Fibroblast of lung (primary cell): ENCODE results near the gene SPHK2. TPM values are rescaled to one million over a fixed set of nuclear protein-coding genes. Genes with fewer than 3 reads are reported as not detected.
"Not testable (repeated sequence)": the region's sequence is repeated elsewhere in the genome, so short reads cannot be mapped to it uniquely, and the experiment has no call there.

Experiments used
- DNase-seq, 2 donors: peaks; one replicate each; pipeline versions ENCODE4 v3.0.0 to v3.0.0-alpha.2; 2010; ENCODE audit warnings: low read depth in 2 of 2
- H2AFZ ChIP-seq: 2 replicates; pipeline ENCODE4 v1.5.1; 2012; ENCODE audit warnings: low read length, control low read depth, inconsistent platforms
- H3K27ac ChIP-seq: 2 replicates; pipeline ENCODE4 v1.5.1; 2011; ENCODE audit warnings: low read length, control low read depth; ENCODE audit not compliant: insufficient read depth
- H3K27me3 ChIP-seq: 2 replicates; pipeline ENCODE4 v1.5.1; 2011; ENCODE audit warnings: mild to moderate bottlenecking, low read length; ENCODE audit not compliant: control insufficient read depth, insufficient read depth
- H3K36me3 ChIP-seq: 2 replicates; pipeline ENCODE4 v1.5.1; 2011; ENCODE audit warnings: low read length; ENCODE audit not compliant: control insufficient read depth, insufficient read depth
- H3K4me1 ChIP-seq: 2 replicates; pipeline ENCODE4 v1.5.1; 2011; ENCODE audit warnings: low read length; ENCODE audit not compliant: control insufficient read depth, insufficient read depth; ENCODE audit errors: extremely low read depth
- H3K4me2 ChIP-seq: 2 replicates; pipeline ENCODE4 v1.5.1; 2011; ENCODE audit warnings: low read length, control low read depth; ENCODE audit not compliant: insufficient read depth; ENCODE audit errors: extremely low read depth
- H3K4me3 ChIP-seq, 4 experiments: fragments of 200-600 bp in 1 of 4; sonication (generic) in 1 of 4; replicated peaks in 1 of 4; 2 replicates each; pipeline ENCODE4 v1.5.1; 2011 to 2016; ENCODE audit warnings: low read length in 4 of 4, low read depth in 3 of 4, mild to moderate bottlenecking in 3 of 4, control low read depth in 2 of 4, inconsistent platforms in 1 of 4, mixed read lengths in 1 of 4; ENCODE audit not compliant: insufficient read depth in 1 of 4; ENCODE audit errors: control extremely low read depth in 1 of 4
- H3K79me2 ChIP-seq: 2 replicates; pipeline ENCODE4 v1.5.1; 2012; ENCODE audit warnings: mild to moderate bottlenecking, low read length, inconsistent platforms; ENCODE audit not compliant: control insufficient read depth, insufficient read depth
- H3K9ac ChIP-seq: 2 replicates; pipeline ENCODE4 v1.5.1; 2011; ENCODE audit warnings: mild to moderate bottlenecking, low read length, control low read depth; ENCODE audit not compliant: insufficient read depth
- H3K9me3 ChIP-seq: 2 replicates; pipeline ENCODE4 v1.5.1; 2012; ENCODE audit warnings: low read depth, low read length; ENCODE audit not compliant: control insufficient read depth, insufficient read depth
- H4K20me1 ChIP-seq: 2 replicates; pipeline ENCODE4 v1.5.1; 2011; ENCODE audit warnings: low read length; ENCODE audit not compliant: control insufficient read depth, insufficient read depth; ENCODE audit errors: extremely low read depth
- EZH2 ChIP-seq: IDR thresholded peaks from 2 replicates; pipeline ENCODE4 v1.5.1; 2012; ENCODE audit warnings: low read length, control low read depth, mild to moderate bottlenecking; ENCODE audit errors: missing control alignments
- polyA plus RNA-seq, 2 donors: library from polyadenylated mRNA; depleted of rRNA in 1 of 2; stranded (reverse) in 1 of 2; unstranded in 1 of 2; fragments of >200 nt; gene quantifications; 2 replicates each; pipeline ENCODE4 v1.2.1, GENCODE V29; 2011 to 2012; ENCODE audit warnings: missing spikeins in 1 of 2
- total RNA-seq: library from RNA; depleted of rRNA; stranded (reverse); fragments of >200 nt; gene quantifications from 2 replicates; pipeline ENCODE4 v1.2.1, GENCODE V29; 2014
- TF ChIP-seq, protein P1 (sequence below), 2 donors: IDR thresholded peaks in 1 of 2; conservative IDR thresholded peaks in 1 of 2; 1 replicate in 1 of 2; 2 replicates in 1 of 2; pipeline ENCODE4 v1.5.1; 2011 to 2012; ENCODE audit warnings: low read length in 2 of 2, control low read depth in 1 of 2, inconsistent platforms in 1 of 2, low read depth in 1 of 2, mild to moderate bottlenecking in 1 of 2

SPHK2 gene
- total and polyA plus RNA-seq, 2 donors (not counting 1 experiment from before 2014, with no cell fraction given): 3.4 to 9.6 TPM

DNA sequence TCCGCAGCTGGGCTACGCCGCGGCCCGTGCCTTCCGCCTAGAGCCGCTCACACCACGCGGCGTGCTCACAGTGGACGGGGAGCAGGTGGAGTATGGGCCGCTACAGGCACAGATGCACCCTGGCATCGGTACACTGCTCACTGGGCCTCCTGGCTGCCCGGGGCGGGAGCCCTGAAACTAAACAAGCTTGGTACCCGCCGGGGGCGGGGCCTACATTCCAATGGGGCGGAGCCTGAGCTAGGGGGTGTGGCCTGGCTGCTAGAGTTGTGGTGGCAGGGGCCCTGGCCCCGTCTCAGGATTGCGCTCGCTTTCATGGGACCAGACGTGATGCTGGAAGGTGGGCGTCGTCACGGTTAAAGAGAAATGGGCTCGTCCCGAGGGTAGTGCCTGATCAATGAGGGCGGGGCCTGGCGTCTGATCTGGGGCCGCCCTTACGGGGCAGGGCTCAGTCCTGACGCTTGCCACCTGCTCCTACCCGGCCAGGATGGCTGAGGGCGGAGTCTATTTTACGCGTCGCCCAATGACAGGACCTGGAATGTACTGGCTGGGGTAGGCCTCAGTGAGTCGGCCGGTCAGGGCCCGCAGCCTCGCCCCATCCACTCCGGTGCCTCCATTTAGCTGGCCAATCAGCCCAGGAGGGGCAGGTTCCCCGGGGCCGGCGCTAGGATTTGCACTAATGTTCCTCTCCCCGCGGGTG is 10.4 kb downstream of the SPHK2 start:
- peak; percentile 73 to 83 for DNase-seq
- H3K9ac ChIP-seq: no peak overlapping the region
- no peaks in the 10 kb centered on the region for H3K9me3 ChIP-seq
- H3K27me3 ChIP-seq: no peaks in the 10 kb centered on the region
- peaks cover 4% of the 10 kb centered on the region for H3K36me3 ChIP-seq
- no peak overlapping the region for H3K4me2 ChIP-seq
- TF ChIP-seq EZH2: no peak
- TF ChIP-seq, protein P1, sequence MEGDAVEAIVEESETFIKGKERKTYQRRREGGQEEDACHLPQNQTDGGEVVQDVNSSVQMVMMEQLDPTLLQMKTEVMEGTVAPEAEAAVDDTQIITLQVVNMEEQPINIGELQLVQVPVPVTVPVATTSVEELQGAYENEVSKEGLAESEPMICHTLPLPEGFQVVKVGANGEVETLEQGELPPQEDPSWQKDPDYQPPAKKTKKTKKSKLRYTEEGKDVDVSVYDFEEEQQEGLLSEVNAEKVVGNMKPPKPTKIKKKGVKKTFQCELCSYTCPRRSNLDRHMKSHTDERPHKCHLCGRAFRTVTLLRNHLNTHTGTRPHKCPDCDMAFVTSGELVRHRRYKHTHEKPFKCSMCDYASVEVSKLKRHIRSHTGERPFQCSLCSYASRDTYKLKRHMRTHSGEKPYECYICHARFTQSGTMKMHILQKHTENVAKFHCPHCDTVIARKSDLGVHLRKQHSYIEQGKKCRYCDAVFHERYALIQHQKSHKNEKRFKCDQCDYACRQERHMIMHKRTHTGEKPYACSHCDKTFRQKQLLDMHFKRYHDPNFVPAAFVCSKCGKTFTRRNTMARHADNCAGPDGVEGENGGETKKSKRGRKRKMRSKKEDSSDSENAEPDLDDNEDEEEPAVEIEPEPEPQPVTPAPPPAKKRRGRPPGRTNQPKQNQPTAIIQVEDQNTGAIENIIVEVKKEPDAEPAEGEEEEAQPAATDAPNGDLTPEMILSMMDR (conservative IDR thresholded peaks at IDR 0.05 in 1 of 2, IDR thresholded peaks at IDR 0.05 in 1 of 2; ENCODE audit: low read depth in 1 of 2, low read length in 2 of 2): no peak
- no peak overlapping the region for H3K4me3 ChIP-seq
- H2AFZ ChIP-seq: no peak overlapping the region
- H3K27ac ChIP-seq: no peak overlapping the region
- H4K20me1 ChIP-seq: no peaks in the 10 kb centered on the region
- H3K4me1 ChIP-seq: peaks cover 28% of the 10 kb centered on the region
- no peaks in the 10 kb centered on the region for H3K79me2 ChIP-seq

DNA sequence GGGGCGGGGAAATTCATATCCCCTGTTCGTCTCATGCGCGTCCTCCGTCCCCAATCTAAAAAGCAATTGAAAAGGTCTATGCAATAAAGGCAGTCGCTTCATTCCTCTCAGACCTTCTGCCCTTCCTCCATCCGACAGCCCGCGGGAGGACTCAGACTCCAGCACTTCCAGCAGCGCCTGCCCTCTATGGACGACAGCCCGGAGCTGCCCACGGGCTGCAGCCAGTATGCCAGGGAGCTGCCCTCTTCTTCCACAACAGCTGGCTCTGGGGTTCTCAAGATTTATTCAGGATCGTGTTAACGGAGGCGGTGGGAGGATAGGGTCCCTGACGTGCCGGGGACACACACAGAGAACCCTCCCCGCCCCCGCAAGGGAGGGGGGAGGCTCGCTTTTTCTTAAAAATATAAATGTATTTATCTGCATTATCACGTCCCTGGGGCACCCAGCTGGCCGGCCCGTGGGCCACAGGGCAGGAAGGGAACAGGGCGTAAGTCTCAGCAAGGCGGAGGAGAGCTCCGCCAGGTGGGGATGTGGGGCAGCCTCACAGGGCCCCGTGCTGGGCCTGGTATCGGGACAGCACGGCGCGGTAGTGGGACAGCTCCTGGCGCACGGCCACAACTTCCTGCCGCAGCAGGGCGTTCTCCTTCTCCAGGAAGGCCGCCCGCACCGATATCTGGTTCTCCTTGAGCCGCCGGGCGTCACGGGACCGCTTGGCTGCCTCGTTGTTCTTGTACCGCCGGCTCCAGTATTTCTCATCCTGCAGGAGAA is 11.2 kb downstream of the SPHK2 start:
- H3K79me2 ChIP-seq: no peaks in the 10 kb centered on the region
- peaks cover 4% of the 10 kb centered on the region for H3K36me3 ChIP-seq
- no peaks in the 10 kb centered on the region for H4K20me1 ChIP-seq
- no peaks in the 10 kb centered on the region for H3K9me3 ChIP-seq
- peak overlapping the region in 1 of 4 experiments; percentile 12 for H3K4me3 ChIP-seq
- no peaks in the 10 kb centered on the region for H3K27me3 ChIP-seq
- H3K27ac ChIP-seq: no peak overlapping the region
- DNase-seq: peak; percentile 58 to 68
- H3K4me1 ChIP-seq: peaks cover 34% of the 10 kb centered on the region
- no peak overlapping the region for H3K9ac ChIP-seq
- TF ChIP-seq, protein P1 (conservative IDR thresholded peaks at IDR 0.05 in 1 of 2, IDR thresholded peaks at IDR 0.05 in 1 of 2; ENCODE audit: low read depth in 1 of 2, low read length in 2 of 2): peak; percentile 4 to 36
- no peak for TF ChIP-seq EZH2
- H3K4me2 ChIP-seq: no peak overlapping the region
- H2AFZ ChIP-seq: no peak overlapping the region

GRCh38 chr19:48631225-48631624 is 11.9 kb downstream of the SPHK2 start:
- no peaks in the 10 kb centered on the region for H4K20me1 ChIP-seq
- TF ChIP-seq EZH2: no peak
- TF ChIP-seq, protein P1 (conservative IDR thresholded peaks at IDR 0.05 in 1 of 2, IDR thresholded peaks at IDR 0.05 in 1 of 2; ENCODE audit: low read depth in 1 of 2, low read length in 2 of 2): no peak
- no peak overlapping the region for H3K27ac ChIP-seq
- DNase-seq: no peak
- no peak overlapping the region for H2AFZ ChIP-seq
- H3K79me2 ChIP-seq: no peaks in the 10 kb centered on the region
- no peaks in the 10 kb centered on the region for H3K27me3 ChIP-seq
- H3K4me1 ChIP-seq: peaks cover 34% of the 10 kb centered on the region
- H3K36me3 ChIP-seq: peaks cover 2% of the 10 kb centered on the region
- H3K4me3 ChIP-seq: peak overlapping the region in 1 of 4 experiments; percentile 12
- H3K9ac ChIP-seq: no peak overlapping the region
- H3K4me2 ChIP-seq: no peak overlapping the region
- no peaks in the 10 kb centered on the region for H3K9me3 ChIP-seq

DNA sequence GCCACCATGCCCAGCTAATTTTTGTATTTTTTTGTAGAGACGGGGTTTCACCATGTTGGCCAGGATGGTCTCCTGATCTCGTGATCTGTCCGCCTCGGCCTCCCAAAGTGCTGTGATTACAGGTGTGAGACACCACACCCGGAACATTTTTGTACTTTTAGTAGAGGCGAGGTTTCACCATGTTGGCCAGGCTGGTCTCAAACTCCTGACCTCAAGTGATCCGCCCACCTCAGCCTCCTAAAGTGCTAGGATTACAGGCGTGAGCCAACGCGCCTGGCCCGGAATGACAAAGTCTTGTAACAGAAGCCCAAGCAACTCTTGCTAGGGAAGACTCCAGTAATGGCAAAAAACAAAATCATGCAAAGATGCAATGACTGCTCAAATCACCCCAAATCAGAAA is 13.0 kb downstream of the SPHK2 start:
- H3K36me3 ChIP-seq, H3K4me2 ChIP-seq, H2AFZ ChIP-seq, DNase-seq, H3K4me3 ChIP-seq, H3K9me3 ChIP-seq, H3K9ac ChIP-seq, H3K27me3 ChIP-seq, H4K20me1 ChIP-seq, H3K27ac ChIP-seq, H3K79me2 ChIP-seq: not testable (repeated sequence)
- H3K4me1 ChIP-seq: peaks cover 40% of the 10 kb centered on the region
